OCI-LY1 (cell line): ENCODE results near the gene NACA.

ENCODE experiments used
- H2AFZ ChIP-seq: fragments of 200-600 bp; sonication (generic), shearing (Covaris generic); 2 replicates; pipeline ENCODE4 v1.6.0; 2014; ENCODE audit warnings: antibody characterized with exemption, mild to moderate bottlenecking, low read length
- H3F3A ChIP-seq: fragments of 200-600 bp; sonication (generic), shearing (Covaris generic); 2 replicates; pipeline ENCODE4 v1.6.0; 2014; ENCODE audit warnings: mild to moderate bottlenecking, antibody characterized with exemption, low read length, moderate library complexity; ENCODE audit not compliant: insufficient read depth
- H3K27ac ChIP-seq: fragments of 200-600 bp; sonication (generic); 2 replicates; pipeline ENCODE4 v1.5.1; 2014; ENCODE audit warnings: low read length, mixed run types, mild to moderate bottlenecking, low read depth; ENCODE audit not compliant: poor library complexity, severe bottlenecking
- H3K27me3 ChIP-seq: fragments of 200-600 bp; sonication (generic); 2 replicates; pipeline ENCODE4 v1.6.0; 2014; ENCODE audit warnings: antibody characterized with exemption, mild to moderate bottlenecking, low read length, moderate library complexity; ENCODE audit not compliant: insufficient read depth
- H3K36me3 ChIP-seq: fragments of 200-600 bp; sonication (generic); 2 replicates; pipeline ENCODE4 v1.6.1; 2014; ENCODE audit warnings: mild to moderate bottlenecking, antibody characterized with exemption, low read length, moderate library complexity, mixed read lengths; ENCODE audit not compliant: insufficient read depth
- H3K4me1 ChIP-seq: fragments of 200-600 bp; sonication (generic); 2 replicates; pipeline ENCODE4 v1.5.1; 2014; ENCODE audit warnings: mild to moderate bottlenecking, low read length, moderate library complexity; ENCODE audit not compliant: insufficient read depth, severe bottlenecking
- H3K4me2 ChIP-seq: fragments of 200-600 bp; sonication (generic), shearing (Covaris generic); 2 replicates; pipeline ENCODE4 v1.6.1; 2014; ENCODE audit warnings: low read length
- H3K4me3 ChIP-seq: fragments of 200-600 bp; sonication (generic); 2 replicates; pipeline ENCODE4 v1.5.1; 2014; ENCODE audit warnings: low read length, low read depth, mild to moderate bottlenecking, mixed read lengths; ENCODE audit not compliant: poor library complexity, severe bottlenecking
- H3K79me2 ChIP-seq: fragments of 200-600 bp; shearing (Covaris generic); 2 replicates; pipeline ENCODE4 v1.6.1; 2016; ENCODE audit warnings: mixed run types, low read length, mixed read lengths; ENCODE audit not compliant: insufficient read depth
- H3K9ac ChIP-seq: fragments of 200-600 bp; sonication (generic), shearing (Covaris generic); 2 replicates; pipeline ENCODE4 v1.6.1; 2014; ENCODE audit warnings: mild to moderate bottlenecking, low read length, mixed read lengths
- H3K9me2 ChIP-seq: fragments of 200-600 bp; sonication (generic), shearing (Covaris generic); 2 replicates; pipeline ENCODE4 v1.6.1; 2014; ENCODE audit warnings: low read depth, mild to moderate bottlenecking, low read length, mixed read lengths
- H3K9me3 ChIP-seq: fragments of 200-600 bp; shearing (Covaris generic); 2 replicates; pipeline ENCODE4 v1.6.1; 2014; ENCODE audit warnings: low read length, mixed read lengths
- H4K20me1 ChIP-seq: fragments of 200-600 bp; sonication (generic), shearing (Covaris generic); 2 replicates; pipeline ENCODE4 v1.6.0; 2016; ENCODE audit warnings: mild to moderate bottlenecking, low read length; ENCODE audit not compliant: insufficient read depth
- CTCF ChIP-seq: fragments of 200-600 bp; sonication (generic), shearing (Covaris generic); IDR thresholded peaks from 2 replicates; pipeline ENCODE4 v1.5.1; 2017; ENCODE audit warnings: mild to moderate bottlenecking, antibody characterized with exemption, low read length, moderate library complexity, mixed read lengths
- EZH2 ChIP-seq: fragments of 200-600 bp; sonication (generic), shearing (Covaris generic); IDR thresholded peaks from 2 replicates; pipeline ENCODE4 v1.8.0; 2017; ENCODE audit warnings: borderline replicate concordance, mixed run types, mild to moderate bottlenecking, antibody characterized with exemption, low read length, moderate library complexity, mixed read lengths

Gene NACA

GRCh38 chr12:56688129-56688845 is 36.8 kb downstream of the NACA start, which contains the start of gene PTGES3:
Gene PTGES3, minus strand, starts transcription at chr12:56688284. Its CDS starts 285 bp downstream, at chr12:56687999.
- Histone ChIP-seq H3K27ac (peak within 1 kb of the TSS; percentile 94), H3K79me2 (peaks cover 44% of the 10 kb centered on the region), H3K27me3 (no peaks in the 10 kb centered on the region), H3F3A (no peaks in the 10 kb centered on the region), H3K4me3 (peak within 1 kb of the TSS; percentile 99), H3K4me2 (peak within 1 kb of the TSS; percentile 94), H3K36me3 (peaks cover 39% of the 10 kb centered on the region), H3K9me3 (no peaks in the 10 kb centered on the region), H3K4me1 (peaks cover 38% of the 10 kb centered on the region), H3K9me2 (no peaks in the 10 kb centered on the region), H2AFZ (no peak within 1 kb of the TSS), H3K9ac (peak within 1 kb of the TSS; percentile 96), H4K20me1 (no peaks in the 10 kb centered on the region)
- TF ChIP-seq EZH2 (no peak), CTCF (no peak)

GRCh38 chr12:56687223-56688128 is 37.6 kb downstream of the NACA start:
- peaks cover 38% of the 10 kb centered on the region for H3K4me1 ChIP-seq
- no peaks in the 10 kb centered on the region for H3K9me3 ChIP-seq
- no peaks in the 10 kb centered on the region for H4K20me1 ChIP-seq
- H3K4me3 ChIP-seq = peak overlapping the region; percentile 99
- H3K79me2 ChIP-seq = peaks cover 53% of the 10 kb centered on the region
- no peaks in the 10 kb centered on the region for H3F3A ChIP-seq
- H3K27ac ChIP-seq = peak overlapping the region; percentile 92
- TF ChIP-seq CTCF (no peak; the same call in 1 of the 2 replicates), EZH2 (no peak)
- peak overlapping the region; percentile 96 for H3K9ac ChIP-seq
- H2AFZ ChIP-seq = no peak overlapping the region
- H3K27me3 ChIP-seq = no peaks in the 10 kb centered on the region
- H3K4me2 ChIP-seq = peak overlapping the region; percentile 90
- H3K36me3 ChIP-seq = peaks cover 46% of the 10 kb centered on the region
- H3K9me2 ChIP-seq = no peaks in the 10 kb centered on the region

GRCh38 chr12:56684745-56685359 is 40.2 kb downstream of the NACA start:
- H3K27me3 ChIP-seq = no peaks in the 10 kb centered on the region
- H3K4me2 ChIP-seq = peak overlapping the region; percentile 90
- H3K36me3 ChIP-seq = peaks cover 70% of the 10 kb centered on the region
- H3F3A ChIP-seq = no peaks in the 10 kb centered on the region; the same call in 1 of the 2 replicates
- H4K20me1 ChIP-seq = 0 out of 2 replicates have a peak, but pooled peaks cover 3% of the 10 kb centered on the region
- H3K79me2 ChIP-seq = peaks cover 79% of the 10 kb centered on the region
- TF ChIP-seq EZH2 (no peak), CTCF (no peak)
- no peaks in the 10 kb centered on the region for H3K9me2 ChIP-seq
- H3K9ac ChIP-seq = peak overlapping the region; percentile 43
- peak overlapping the region; percentile 36 for H3K27ac ChIP-seq
- H2AFZ ChIP-seq = no peak overlapping the region
- H3K4me1 ChIP-seq = peaks cover 42% of the 10 kb centered on the region
- no peaks in the 10 kb centered on the region for H3K9me3 ChIP-seq
- H3K4me3 ChIP-seq = peak overlapping the region; percentile 99
